Measurements from ENCODE around the gene MOG.
A peak's percentile ranks its signal among the peaks of the same experiment; 100 is the strongest.

Gene MOG

GRCh38 chr6:29656798-29657197 is at the start of gene MOG:
MOG (plus strand) TSS chr6:29657092; CDS start chr6:29657210, 118 bp downstream.
- no peak for DNase-seq (ENCODE audit: low spot score)
- TF ChIP-seq, protein P1, sequence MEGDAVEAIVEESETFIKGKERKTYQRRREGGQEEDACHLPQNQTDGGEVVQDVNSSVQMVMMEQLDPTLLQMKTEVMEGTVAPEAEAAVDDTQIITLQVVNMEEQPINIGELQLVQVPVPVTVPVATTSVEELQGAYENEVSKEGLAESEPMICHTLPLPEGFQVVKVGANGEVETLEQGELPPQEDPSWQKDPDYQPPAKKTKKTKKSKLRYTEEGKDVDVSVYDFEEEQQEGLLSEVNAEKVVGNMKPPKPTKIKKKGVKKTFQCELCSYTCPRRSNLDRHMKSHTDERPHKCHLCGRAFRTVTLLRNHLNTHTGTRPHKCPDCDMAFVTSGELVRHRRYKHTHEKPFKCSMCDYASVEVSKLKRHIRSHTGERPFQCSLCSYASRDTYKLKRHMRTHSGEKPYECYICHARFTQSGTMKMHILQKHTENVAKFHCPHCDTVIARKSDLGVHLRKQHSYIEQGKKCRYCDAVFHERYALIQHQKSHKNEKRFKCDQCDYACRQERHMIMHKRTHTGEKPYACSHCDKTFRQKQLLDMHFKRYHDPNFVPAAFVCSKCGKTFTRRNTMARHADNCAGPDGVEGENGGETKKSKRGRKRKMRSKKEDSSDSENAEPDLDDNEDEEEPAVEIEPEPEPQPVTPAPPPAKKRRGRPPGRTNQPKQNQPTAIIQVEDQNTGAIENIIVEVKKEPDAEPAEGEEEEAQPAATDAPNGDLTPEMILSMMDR (IDR thresholded peaks at IDR 0.05; ENCODE audit: extremely low read depth, missing control alignments) = no peak

DNA sequence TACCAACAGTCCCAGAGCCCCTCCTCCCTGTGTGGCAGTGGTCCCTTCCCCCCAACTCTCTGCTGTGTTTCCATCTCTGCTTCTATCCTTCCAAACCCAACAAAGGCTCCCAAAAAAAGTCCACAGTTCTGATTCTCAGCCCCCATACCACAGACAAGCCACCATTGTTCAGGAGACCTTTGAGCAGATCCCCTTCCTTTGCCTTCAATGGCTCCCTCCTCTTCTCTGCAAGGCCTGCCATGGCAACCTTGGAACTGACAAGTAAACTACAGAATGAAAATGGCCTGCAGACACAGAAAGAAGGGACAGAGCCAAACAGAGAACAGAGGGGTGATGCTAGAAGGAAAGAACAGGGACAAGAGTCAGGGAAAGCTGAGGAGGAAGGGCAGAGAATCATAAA is 48.8 kb upstream of the MOG start:
- TF ChIP-seq, protein P1 (IDR thresholded peaks at IDR 0.05; ENCODE audit: extremely low read depth, missing control alignments) = no peak
- DNase-seq (ENCODE audit: low spot score) = no peak

- TF ChIP-seq, protein P1 (IDR thresholded peaks at IDR 0.05; ENCODE audit: extremely low read depth, missing control alignments) = no peak
- DNase-seq (ENCODE audit: low spot score) = no peak
Observed at GRCh38 chr6:29610540-29610939, 46.4 kb upstream of the MOG start.

DNA sequence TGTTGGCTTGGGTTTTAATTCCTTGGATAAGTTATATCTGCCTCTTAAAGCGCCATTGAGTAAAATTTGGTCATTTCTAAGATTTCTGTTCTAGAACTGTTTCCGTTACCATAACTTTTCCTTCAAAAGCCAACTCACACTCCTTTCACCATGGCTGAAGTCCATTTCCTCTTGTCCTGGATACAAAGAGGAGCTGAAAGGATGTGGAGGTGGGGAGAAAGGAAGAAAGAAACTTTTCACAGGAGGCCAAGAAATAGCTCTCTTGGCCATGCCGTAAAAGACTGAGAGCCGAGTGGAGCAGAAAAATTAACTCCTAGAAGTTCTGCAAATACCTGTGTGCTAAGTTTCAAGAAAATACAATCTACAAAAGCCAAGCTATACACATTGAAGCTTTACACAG is 45.5 kb upstream of the MOG start:
- TF ChIP-seq, protein P1 (IDR thresholded peaks at IDR 0.05; ENCODE audit: extremely low read depth, missing control alignments) = no peak

DNA sequence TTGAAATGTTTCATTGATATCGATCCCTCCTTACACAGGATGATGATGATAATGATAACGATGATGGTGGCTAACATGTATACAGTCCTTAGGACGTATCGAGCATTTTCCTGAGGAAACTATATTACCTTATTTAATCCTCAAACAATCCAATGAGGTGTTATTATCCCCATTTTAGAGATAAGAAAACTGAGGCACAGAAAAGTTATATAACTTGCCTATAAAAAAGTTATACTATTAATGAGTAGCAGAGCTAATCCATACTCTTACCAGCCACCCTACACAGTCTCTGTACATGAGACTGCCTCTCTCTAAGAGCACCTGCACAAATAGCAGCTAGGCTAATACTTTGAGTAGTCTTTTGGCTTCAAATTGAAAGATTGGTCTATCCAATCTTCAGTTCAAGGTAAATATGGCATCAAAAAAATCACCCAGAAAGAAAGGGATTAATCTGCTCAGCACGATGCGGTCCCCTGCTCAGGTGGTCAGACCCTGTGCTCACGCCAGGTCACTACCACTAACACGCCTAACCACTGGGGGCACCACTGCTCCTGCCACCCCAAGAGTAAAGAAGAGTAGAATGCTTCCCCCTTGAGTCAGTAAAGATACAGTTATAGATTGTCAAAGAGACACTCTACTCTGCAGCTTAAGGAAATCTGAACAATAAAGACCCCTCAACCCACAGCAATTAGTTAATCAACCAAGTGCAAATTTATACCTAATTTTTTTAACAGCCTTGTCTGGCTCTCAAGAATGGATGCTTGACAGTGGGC is 38.9 kb upstream of the MOG start:
- no peak for DNase-seq (ENCODE audit: low spot score)

More for the DNA sequence above, 45.5 kb upstream of the MOG start:
- no peak for DNase-seq (ENCODE audit: low spot score)

DNA sequence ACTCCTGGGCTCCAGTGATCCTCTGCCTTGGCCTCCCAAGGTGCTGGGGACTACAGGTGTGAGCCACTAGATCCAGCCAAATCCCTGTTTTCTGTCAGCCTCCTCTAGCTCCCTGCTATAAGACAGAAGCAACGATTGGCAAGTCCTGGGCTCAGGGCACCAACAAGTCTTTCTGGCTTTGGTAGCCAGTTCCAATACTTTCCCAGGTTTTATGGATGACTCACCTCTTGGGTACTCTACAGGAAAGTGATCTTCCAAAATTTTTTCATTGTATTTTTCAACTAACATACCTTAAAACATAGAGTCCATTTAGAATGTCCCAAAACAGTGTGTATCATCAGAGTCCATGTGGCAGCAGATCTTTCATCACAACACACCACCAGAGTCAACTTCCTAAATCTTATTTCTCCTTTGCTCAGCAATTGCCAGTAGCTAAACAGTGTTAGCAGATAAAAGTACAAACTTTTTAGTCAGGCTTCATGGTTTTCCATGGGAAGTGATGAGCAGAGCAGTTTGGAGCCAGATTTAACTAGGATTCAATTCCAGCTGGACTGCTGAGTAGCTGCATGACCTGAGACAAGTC is 37.2 kb upstream of the MOG start:
- no peak for DNase-seq (ENCODE audit: low spot score)
- TF ChIP-seq, protein P1 (IDR thresholded peaks at IDR 0.05; ENCODE audit: extremely low read depth, missing control alignments) = no peak

More for the DNA sequence above, 38.9 kb upstream of the MOG start:
- TF ChIP-seq, protein P1 (IDR thresholded peaks at IDR 0.05; ENCODE audit: extremely low read depth, missing control alignments) = peak; percentile 14

GRCh38 chr6:29620630-29621029 is 36.3 kb upstream of the MOG start:
- TF ChIP-seq, protein P1 (IDR thresholded peaks at IDR 0.05; ENCODE audit: extremely low read depth, missing control alignments) = no peak
- no peak for DNase-seq (ENCODE audit: low spot score)

Data from GM20000 (cell line).